IMR-90 (cell line): ENCODE data around the gene TNFRSF9. TPM values are rescaled to one million over a fixed set of nuclear protein-coding genes. Genes with fewer than 3 reads are reported as not detected.
A peak's percentile ranks its signal among the peaks of the same experiment; 100 is the strongest.

ENCODE experiments used
- ATAC-seq: fragments of 200-7000 bp; cut with Tn5 transposase; 2 replicates; pipeline ENCODE4 v1.9.1; 2020; ENCODE audit warnings: low read depth, mild to moderate bottlenecking, moderate library complexity
- BruUV-seq: library from RNA; stranded (reverse); fragments of 400-500 nt; replicated peaks from 2 replicates; lab custom pipeline; 2021; lab: Mats Ljungman, UMichigan
- CTCF ChIA-PET: fragments of 300-600 bp; formaldehyde crosslinking; extraction: SDS; loops from one replicate; lab custom pipeline; 2021; ENCODE audit warnings: antibody characterized with exemption; lab: Yijun Ruan, JAX
- POLR2A ChIA-PET: fragments of 300-600 bp; sonication (Branson Sonifier 250); formaldehyde crosslinking; loops from one replicate; lab custom pipeline; 2022; ENCODE audit warnings: antibody characterized with exemption; ENCODE audit not compliant: unreplicated experiment; lab: Charles Lee
- DNase-seq: peaks from one replicate; pipeline ENCODE4 v3.0.0; 2013
- H2AFZ ChIP-seq: replicated peaks from 2 replicates; pipeline ENCODE3; 2013; ENCODE audit warnings: low read length, mild to moderate bottlenecking; ENCODE audit not compliant: poor library complexity
- H2AK5ac ChIP-seq: 2 replicates; pipeline ENCODE4 v1.6.1; 2013; ENCODE audit warnings: low read depth, low read length, inconsistent platforms
- H2AK9ac ChIP-seq: replicated peaks from 2 replicates; pipeline ENCODE3; 2013; ENCODE audit warnings: mild to moderate bottlenecking, low read depth, low read length, moderate library complexity; ENCODE audit not compliant: poor library complexity
- H2BK120ac ChIP-seq: 2 replicates; pipeline ENCODE4 v1.6.1; 2013; ENCODE audit warnings: low read depth, low read length, inconsistent platforms
- H2BK15ac ChIP-seq: 3 replicates; pipeline ENCODE4 v1.6.1; 2013; ENCODE audit warnings: low read depth, low read length, inconsistent platforms
- H2BK20ac ChIP-seq: 2 replicates; pipeline ENCODE4 v1.6.1; 2013; ENCODE audit warnings: low read depth, mild to moderate bottlenecking, inconsistent platforms, low read length, moderate library complexity
- H2BK5ac ChIP-seq: 2 replicates; pipeline ENCODE4 v1.6.1; 2013; ENCODE audit warnings: mild to moderate bottlenecking, low read depth, low read length, inconsistent platforms; ENCODE audit not compliant: poor library complexity, severe bottlenecking
- H3K14ac ChIP-seq: replicated peaks from 2 replicates; pipeline ENCODE4 v1.6.1; 2013; ENCODE audit warnings: low read depth, low read length, inconsistent platforms
- H3K18ac ChIP-seq: 2 replicates; pipeline ENCODE4 v1.6.1; 2013; ENCODE audit warnings: low read depth, low read length, control low read depth
- H3K23ac ChIP-seq: 2 replicates; pipeline ENCODE4 v1.6.1; 2013; ENCODE audit warnings: low read depth, low read length, inconsistent platforms
- H3K27ac ChIP-seq: 2 replicates; pipeline ENCODE4 v1.5.1; 2013; ENCODE audit warnings: mild to moderate bottlenecking, control low read depth, low read length; ENCODE audit not compliant: insufficient read depth
- H3K27me3 ChIP-seq: 2 replicates; pipeline ENCODE4 v1.6.1; 2013; ENCODE audit warnings: low read length; ENCODE audit not compliant: control insufficient read depth, insufficient read depth
- H3K36me3 ChIP-seq: 2 replicates; pipeline ENCODE4 v1.6.1; 2013; ENCODE audit warnings: low read length, mixed read lengths; ENCODE audit not compliant: control insufficient read depth, insufficient read depth
- H3K4ac ChIP-seq: 2 replicates; pipeline ENCODE4 v1.6.1; 2013; ENCODE audit warnings: low read depth, low read length, inconsistent platforms
- H3K4me1 ChIP-seq: 2 replicates; pipeline ENCODE4 v1.6.1; 2013; ENCODE audit warnings: low read length, mixed read lengths; ENCODE audit not compliant: control insufficient read depth, insufficient read depth
- H3K4me2 ChIP-seq: 2 replicates; pipeline ENCODE4 v1.6.1; 2013; ENCODE audit warnings: low read depth, mild to moderate bottlenecking, control low read depth, low read length, moderate library complexity
- H3K4me3 ChIP-seq: 2 replicates; pipeline ENCODE4 v1.5.1; 2013; ENCODE audit warnings: low read depth, mild to moderate bottlenecking, control low read depth, low read length, moderate library complexity; ENCODE audit not compliant: insufficient read depth
- H3K56ac ChIP-seq: 2 replicates; pipeline ENCODE4 v1.6.1; 2013; ENCODE audit warnings: low read length, inconsistent platforms; ENCODE audit not compliant: insufficient read depth; ENCODE audit errors: extremely low read depth
- H3K79me1 ChIP-seq, 2 experiments: 2 replicates each; pipeline ENCODE4 v1.6.1; 2013; ENCODE audit warnings: low read length in 2 of 2, inconsistent platforms in 1 of 2, low read depth in 1 of 2
- H3K9ac ChIP-seq: 2 replicates; pipeline ENCODE4 v1.6.1; 2013; ENCODE audit warnings: low read depth, low read length, control low read depth
- H3K9me1 ChIP-seq: 2 replicates; pipeline ENCODE4 v1.6.1; 2013; ENCODE audit warnings: low read length, inconsistent platforms; ENCODE audit not compliant: insufficient read depth
- H3K9me3 ChIP-seq: 2 replicates; pipeline ENCODE4 v1.6.1; 2013; ENCODE audit warnings: low read length; ENCODE audit not compliant: control insufficient read depth, insufficient read depth
- H4K20me1 ChIP-seq: 2 replicates; pipeline ENCODE4 v1.6.1; 2013; ENCODE audit warnings: low read length, inconsistent platforms; ENCODE audit not compliant: insufficient read depth
- H4K5ac ChIP-seq: 2 replicates; pipeline ENCODE4 v1.6.1; 2013; ENCODE audit warnings: mild to moderate bottlenecking, low read depth, low read length, control low read depth
- H4K8ac ChIP-seq, 2 experiments: 2 replicates each; pipeline ENCODE4 v1.6.1; 2013; ENCODE audit warnings: low read depth in 2 of 2, low read length in 2 of 2, control low read depth in 1 of 2, inconsistent platforms in 1 of 2
- H4K91ac ChIP-seq: 2 replicates; pipeline ENCODE4 v1.6.1; 2013; ENCODE audit warnings: low read depth, low read length, inconsistent platforms; ENCODE audit not compliant: insufficient read depth
- CEBPB ChIP-seq: IDR thresholded peaks from 2 replicates; pipeline ENCODE4 v1.6.1; 2012; ENCODE audit warnings: low read depth, low read length, improper control_type of control experiment
- FOS ChIP-seq: fragments of 150-350 bp; IDR thresholded peaks from 2 replicates; pipeline ENCODE4 v1.6.1; 2016; ENCODE audit warnings: low read depth, low read length
- WGBS, 2 experiments: methylation state at CpG; one replicate each; pipeline versions ENCODE4 v1.1.5 to v1.1.7; 2013; ENCODE audit warnings: missing lambda C conversion rate in 2 of 2; ENCODE audit not compliant: insufficient read length in 1 of 2; ENCODE audit errors: extremely low coverage in 2 of 2; 5-methylcytosine and 5-hydroxymethylcytosine counted together
- dilution Hi-C: fragments of 300-500 bp; cut with HindIII; formaldehyde crosslinking; loops from one replicate; pipeline ENCODE4 v1.14.3; 2018; ENCODE audit warnings: low sequenced_read_pairs; ENCODE audit not compliant: unreplicated experiment
- in situ Hi-C: fragments of 300-500 bp; cut with MboI; formaldehyde crosslinking; loops from 3 replicates; pipeline ENCODE4 v1.14.3; 2019; ENCODE audit warnings: low sequenced_read_pairs, inconsistent platforms, mixed read lengths
- intact Hi-C: fragments of 100-400 bp; cut with micrococcal nuclease; formaldehyde crosslinking; loops from 2 replicates; pipeline ENCODE4 v1.10.0; 2022
- polyA plus RNA-seq, 3 experiments: library from polyadenylated mRNA; depleted of rRNA; stranded (reverse); fragments of >200 nt; gene quantifications; 2 replicates each; pipeline ENCODE4 v1.2.3, GENCODE V29; 2012; ENCODE audit warnings: low replicate concordance in 1 of 3
- total RNA-seq: library from RNA; depleted of rRNA; stranded (reverse); fragments of >200 nt; gene quantifications from 2 replicates; pipeline ENCODE4 v1.2.3, GENCODE V29; 2012

The TNFRSF9 gene
- total and polyA plus RNA-seq, 2 of the 4 experiments (the other 2 are of a cell fraction) = 0.43 to 0.72 TPM

DNA sequence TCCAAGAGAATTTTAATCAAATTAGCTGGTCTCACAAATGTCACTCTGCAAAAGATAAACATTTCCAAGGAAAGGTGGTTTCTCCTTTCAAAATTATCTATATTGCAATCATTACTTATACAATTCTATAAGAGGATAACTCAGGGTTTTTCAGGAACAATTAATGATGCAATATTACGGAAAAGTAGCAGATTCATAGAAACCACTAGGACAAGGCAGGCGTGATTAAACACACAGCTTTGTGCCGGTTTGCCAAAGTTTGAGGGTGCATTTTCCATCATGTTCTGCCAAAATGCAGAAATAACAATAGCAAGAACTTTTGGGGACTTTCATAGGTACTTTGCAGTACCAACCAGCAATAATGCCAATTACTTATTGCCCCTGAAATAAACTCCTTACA, 605 bp downstream of the TNFRSF9 start:
- Histone ChIP-seq H3K23ac (no peak overlapping the region), H2BK20ac (no peak overlapping the region), H3K18ac (no peak overlapping the region), H4K8ac (no peak overlapping the region), H3K56ac (no peak overlapping the region), H3K27ac (no peak overlapping the region), H3K27me3 (peaks cover 31% of the 10 kb centered on the region), H2AK5ac (no peak overlapping the region), H3K4me3 (no peak overlapping the region), H4K20me1 (no peaks in the 10 kb centered on the region), H2AFZ (no peak overlapping the region), H4K91ac (no peak overlapping the region), H3K4me1 (peaks cover 8% of the 10 kb centered on the region), H3K9ac (no peak overlapping the region), H3K4ac (no peak overlapping the region), H2BK5ac (no peak overlapping the region), H3K4me2 (no peak overlapping the region), H3K36me3 (no peaks in the 10 kb centered on the region), H4K5ac (no peak overlapping the region), H3K9me1 (peaks cover 8% of the 10 kb centered on the region), H3K14ac (no peak overlapping the region), H2BK120ac (no peak overlapping the region), H3K9me3 (no peaks in the 10 kb centered on the region), H2AK9ac (no peak overlapping the region), H3K79me1 (no peaks in the 10 kb centered on the region), H2BK15ac (no peak overlapping the region)
- POLR2A ChIA-PET = no interaction called here
- DNase-seq = no peak
- no TSS peak for BruUV-seq
- no CpG with 5 or more reads among the region's 3 CpGs for WGBS, 2 experiments
- no peak for ATAC-seq
- dilution Hi-C loops = no loop called here
- TF ChIP-seq FOS = no peak
- TF ChIP-seq CEBPB = peak; percentile 19; the same call in 1 of the 2 replicates
- intact Hi-C loops = no loop called here
- in situ Hi-C loops = no loop called here
- CTCF ChIA-PET = no interaction called here
